ENCODE data around the gene NUDT17. TPM values are rescaled to one million over a fixed set of nuclear protein-coding genes. Genes with fewer than 3 reads are reported as not detected.

NUDT17 gene
- total RNA-seq, 2 experiments from 2014 or later, result 3.7 to 4.0 TPM

GRCh38 chr1:145868232-145868631 lies 22.8 kb downstream of the NUDT17 start:
- DNase-seq, result no peak
- ChIA-PET POLR2A (interaction anchor here (0.6 kb wide), 1 partner anchor 68 kb away, joined by 8 read pairs; no protein-coding TSS in a partner anchor), CTCF (interaction anchor here (0.6 to 1.3 kb wide), 5 partner anchors 9 to 175 kb away, joined by 3 to 4 read pairs (median 4); partner anchors contain the start of genes NUDT17 and PIAS3)
- H3K27me3 Mint-ChIP-seq, result peaks cover 8% of the 10 kb centered on the region
- H3K9me3 Mint-ChIP-seq (ENCODE audit: low read depth), result no peaks in the 10 kb centered on the region
- H3K27ac Mint-ChIP-seq, result no peak overlapping the region
- peaks cover 11% of the 10 kb centered on the region for H3K4me1 Mint-ChIP-seq
- no peak for ATAC-seq
- no peak overlapping the region for H3K4me3 Mint-ChIP-seq
- intact Hi-C loops (cut with DNase I, micrococcal nuclease), result no loop called here
- no peaks in the 10 kb centered on the region for H3K36me3 Mint-ChIP-seq (ENCODE audit: low read depth)

- DNase-seq (peak; percentile 58), ATAC-seq (peak; percentile 81)
- intact Hi-C loops (cut with DNase I, micrococcal nuclease), result loop anchor here (1.0 kb wide), 2 partner anchors 13 to 14 kb away; partner anchors contain the start of gene PIAS3 (in 1 of the 2)
- Mint-ChIP-seq H3K9me3 (ENCODE audit: low read depth) (no peaks in the 10 kb centered on the region), H3K4me3 (peak overlapping the region; percentile 63), H3K36me3 (ENCODE audit: low read depth) (no peaks in the 10 kb centered on the region), H3K27ac (peak overlapping the region; percentile 61), H3K4me1 (peaks cover 11% of the 10 kb centered on the region), H3K27me3 (peaks cover 10% of the 10 kb centered on the region)
- ChIA-PET CTCF (interaction anchor here (0.5 to 3.4 kb wide), 10 partner anchors 9 to 81 kb away, joined by 3 to 49 read pairs (median 4); partner anchors contain the start of genes ANKRD35, ITGA10 and NUDT17), POLR2A (interaction anchor here (0.6 to 2.2 kb wide), 4 partner anchors 13 to 179 kb away, joined by 3 to 10 read pairs (median 4); partner anchors contain the start of genes ANKRD35, PIAS3 and RBM8A)
Observed at GRCh38 chr1:145871994-145872924, 26.8 kb downstream of the NUDT17 start.

- no peaks in the 10 kb centered on the region for H3K9me3 Mint-ChIP-seq (ENCODE audit: low read depth)
- ChIA-PET CTCF (interaction anchor here (1.9 kb wide), 1 partner anchor 16 kb away, joined by 5 read pairs; the partner anchor contains the start of gene PIAS3), POLR2A (no interaction called here)
- H3K27ac Mint-ChIP-seq, result no peak overlapping the region
- H3K36me3 Mint-ChIP-seq (ENCODE audit: low read depth), result no peaks in the 10 kb centered on the region
- ATAC-seq (no peak), DNase-seq (no peak)
- intact Hi-C loops (cut with DNase I, micrococcal nuclease), result no loop called here
- H3K4me3 Mint-ChIP-seq, result no peak overlapping the region
- peaks cover 12% of the 10 kb centered on the region for H3K27me3 Mint-ChIP-seq
- H3K4me1 Mint-ChIP-seq, result peaks cover 13% of the 10 kb centered on the region
Observed at GRCh38 chr1:145874646-145875045, 29.2 kb downstream of the NUDT17 start.

GRCh38 chr1:145877923-145878486 lies 32.6 kb downstream of the NUDT17 start:
- Mint-ChIP-seq H3K27ac (no peak overlapping the region), H3K36me3 (ENCODE audit: low read depth) (no peaks in the 10 kb centered on the region), H3K9me3 (ENCODE audit: low read depth) (no peaks in the 10 kb centered on the region), H3K27me3 (peaks cover 7% of the 10 kb centered on the region), H3K4me3 (no peak overlapping the region), H3K4me1 (peaks cover 2% of the 10 kb centered on the region)
- POLR2A ChIA-PET, result interaction anchor here (0.7 kb wide), 1 partner anchor 18 kb away, joined by 3 read pairs; no protein-coding TSS in a partner anchor
- no peak for DNase-seq
- CTCF ChIA-PET, result interaction anchor here (1.4 to 1.7 kb wide), 2 partner anchors 15 to 134 kb away, joined by 4 to 5 read pairs; no protein-coding TSS in a partner anchor
- ATAC-seq, result no peak
- intact Hi-C loops (cut with DNase I, micrococcal nuclease), result loop anchor here in 1 of 2 experiments (2.0 kb wide), 1 partner anchor 15 kb away; no protein-coding TSS in a partner anchor

GRCh38 chr1:145878724-145879123 lies 33.3 kb downstream of the NUDT17 start:
- ChIA-PET CTCF (interaction anchor here (0.5 to 1.7 kb wide), 5 partner anchors 10 to 133 kb away, joined by 3 to 5 read pairs (median 4); no protein-coding TSS in a partner anchor), POLR2A (interaction anchor here (0.5 to 0.7 kb wide), 2 partner anchors 19 to 170 kb away, joined by 3 to 5 read pairs; no protein-coding TSS in a partner anchor)
- peaks cover 8% of the 10 kb centered on the region for H3K27me3 Mint-ChIP-seq
- H3K27ac Mint-ChIP-seq, result no peak overlapping the region
- no peak overlapping the region for H3K4me3 Mint-ChIP-seq
- H3K4me1 Mint-ChIP-seq, result peaks cover 2% of the 10 kb centered on the region
- no peaks in the 10 kb centered on the region for H3K9me3 Mint-ChIP-seq (ENCODE audit: low read depth)
- no peak for ATAC-seq
- DNase-seq, result no peak
- intact Hi-C loops (cut with DNase I, micrococcal nuclease), result loop anchor here in 1 of 2 experiments (2.0 kb wide), 1 partner anchor 16 kb away; no protein-coding TSS in a partner anchor
- H3K36me3 Mint-ChIP-seq (ENCODE audit: low read depth), result no peaks in the 10 kb centered on the region

GRCh38 chr1:145879775-145880174 lies 34.3 kb downstream of the NUDT17 start:
- Mint-ChIP-seq H3K36me3 (ENCODE audit: low read depth) (no peaks in the 10 kb centered on the region), H3K27ac (no peak overlapping the region), H3K9me3 (ENCODE audit: low read depth) (no peaks in the 10 kb centered on the region), H3K4me3 (no peak overlapping the region), H3K4me1 (peaks cover 4% of the 10 kb centered on the region), H3K27me3 (peaks cover 14% of the 10 kb centered on the region)
- DNase-seq (no peak), ATAC-seq (no peak)
- POLR2A ChIA-PET, result no interaction called here
- intact Hi-C loops (cut with DNase I, micrococcal nuclease), result loop anchor here in 1 of 2 experiments (2.0 kb wide), 1 partner anchor 17 kb away; no protein-coding TSS in a partner anchor
- CTCF ChIA-PET, result interaction anchor here (0.5 to 3.0 kb wide), 9 partner anchors 11 to 132 kb away, joined by 3 to 15 read pairs (median 5); partner anchors contain the start of gene NUDT17

GRCh38 chr1:145884675-145885074 lies 39.2 kb downstream of the NUDT17 start:
- intact Hi-C loops (cut with DNase I, micrococcal nuclease), result loop anchor here (1.0 to 2.0 kb wide), 7 partner anchors 14 to 113 kb away; partner anchors contain the start of genes PIAS3 (in 2 of the 2), NUDT17 (in 1 of the 2), PEX11B (in 1 of the 2) and RBM8A (in 1 of the 2)
- peaks cover 17% of the 10 kb centered on the region for H3K27me3 Mint-ChIP-seq
- H3K4me3 Mint-ChIP-seq, result peak overlapping the region; percentile 72
- CTCF ChIA-PET, result interaction anchor here (1.1 to 4.1 kb wide), 4 partner anchors 12 to 148 kb away, joined by 3 to 30 read pairs (median 4); partner anchors contain the start of gene NUDT17
- H3K27ac Mint-ChIP-seq, result no peak overlapping the region
- H3K9me3 Mint-ChIP-seq (ENCODE audit: low read depth), result no peaks in the 10 kb centered on the region
- H3K36me3 Mint-ChIP-seq (ENCODE audit: low read depth), result no peaks in the 10 kb centered on the region
- POLR2A ChIA-PET, result interaction anchor here (1.3 to 2.3 kb wide), 2 partner anchors 26 to 73 kb away, joined by 4 to 8 read pairs; partner anchors contain the start of genes LIX1L and PIAS3
- DNase-seq, result no peak
- peaks cover 14% of the 10 kb centered on the region for H3K4me1 Mint-ChIP-seq
- no peak for ATAC-seq

- Mint-ChIP-seq H3K4me3 (peak within 1 kb of the TSS; percentile 72), H3K4me1 (peaks cover 14% of the 10 kb centered on the region), H3K27me3 (peaks cover 17% of the 10 kb centered on the region), H3K36me3 (ENCODE audit: low read depth) (no peaks in the 10 kb centered on the region), H3K27ac (no peak within 1 kb of the TSS), H3K9me3 (ENCODE audit: low read depth) (no peaks in the 10 kb centered on the region)
- DNase-seq (peak; percentile 92), ATAC-seq (peak; percentile 100)
- ChIA-PET POLR2A (interaction anchor here (1.0 to 2.3 kb wide), 3 partner anchors 13 to 72 kb away, joined by 3 to 8 read pairs (median 4); partner anchors contain the start of genes LIX1L and PIAS3), CTCF (interaction anchor here (0.7 to 4.1 kb wide), 7 partner anchors 14 to 136 kb away, joined by 3 to 30 read pairs (median 4); partner anchors contain the start of genes HJV, NUDT17 and PIAS3)
- intact Hi-C loops (cut with DNase I, micrococcal nuclease), result loop anchor here (1.0 to 2.0 kb wide), 9 partner anchors 13 to 111 kb away; partner anchors contain the start of genes PIAS3 (in 2 of the 2), ANKRD34A (in 1 of the 2), ITGA10 (in 1 of the 2) and NUDT17 (in 1 of the 2)
Observed at GRCh38 chr1:145885738-145886287, 40.4 kb downstream of the NUDT17 start, which contains the start of gene ANKRD35. ANKRD35 (minus strand) TSS chr1:145885866; CDS start chr1:145885758, 108 bp downstream.

- Mint-ChIP-seq H3K4me3 (peak overlapping the region; percentile 72), H3K9me3 (ENCODE audit: low read depth) (no peaks in the 10 kb centered on the region), H3K27me3 (peaks cover 17% of the 10 kb centered on the region), H3K36me3 (ENCODE audit: low read depth) (no peaks in the 10 kb centered on the region), H3K4me1 (peaks cover 14% of the 10 kb centered on the region), H3K27ac (no peak overlapping the region)
- DNase-seq (no peak), ATAC-seq (peak; percentile 1)
- intact Hi-C loops (cut with DNase I, micrococcal nuclease), result loop anchor here in 1 of 2 experiments (2.0 kb wide), 2 partner anchors 24 to 78 kb away; partner anchors contain the start of genes ANKRD34A, ITGA10 and POLR3GL
- CTCF ChIA-PET, result interaction anchor here (1.1 to 4.1 kb wide), 3 partner anchors 14 to 42 kb away, joined by 4 to 30 read pairs (median 5); partner anchors contain the start of gene NUDT17
- POLR2A ChIA-PET, result interaction anchor here (2.3 kb wide), 1 partner anchor 27 kb away, joined by 8 read pairs; the partner anchor contains the start of gene PIAS3
Observed at GRCh38 chr1:145886390-145886789, 41.0 kb downstream of the NUDT17 start.

GRCh38 chr1:145886816-145887215 lies 41.4 kb downstream of the NUDT17 start:
- no peak for ATAC-seq

More at GRCh38 chr1:145886816-145887215, 41.4 kb downstream of the NUDT17 start:
- intact Hi-C loops (cut with DNase I, micrococcal nuclease), result loop anchor here in 1 of 2 experiments (2.0 kb wide), 2 partner anchors 24 to 78 kb away; partner anchors contain the start of genes ANKRD34A, ITGA10 and POLR3GL
- no peaks in the 10 kb centered on the region for H3K9me3 Mint-ChIP-seq (ENCODE audit: low read depth)
- ChIA-PET CTCF (interaction anchor here (1.6 kb wide), 1 partner anchor 41 kb away, joined by 5 read pairs; the partner anchor contains the start of gene NUDT17), POLR2A (interaction anchor here (2.3 kb wide), 1 partner anchor 28 kb away, joined by 8 read pairs; the partner anchor contains the start of gene PIAS3)
- DNase-seq, result no peak
- H3K4me3 Mint-ChIP-seq, result peak overlapping the region; percentile 72
- H3K36me3 Mint-ChIP-seq (ENCODE audit: low read depth), result no peaks in the 10 kb centered on the region
- H3K27me3 Mint-ChIP-seq, result peaks cover 17% of the 10 kb centered on the region
- peaks cover 14% of the 10 kb centered on the region for H3K4me1 Mint-ChIP-seq
- H3K27ac Mint-ChIP-seq, result no peak overlapping the region
